DMS114 treated with DMSO at 0.1 percent for 48 hours (cell line): ENCODE data around the gene DYNLRB2.

Experiments used
- DNase-seq: peaks from one replicate; lab custom pipeline; 2025; ENCODE audit not compliant: unreplicated experiment; lab: John Stamatoyannopoulos, UW

The DYNLRB2 gene

DNA sequence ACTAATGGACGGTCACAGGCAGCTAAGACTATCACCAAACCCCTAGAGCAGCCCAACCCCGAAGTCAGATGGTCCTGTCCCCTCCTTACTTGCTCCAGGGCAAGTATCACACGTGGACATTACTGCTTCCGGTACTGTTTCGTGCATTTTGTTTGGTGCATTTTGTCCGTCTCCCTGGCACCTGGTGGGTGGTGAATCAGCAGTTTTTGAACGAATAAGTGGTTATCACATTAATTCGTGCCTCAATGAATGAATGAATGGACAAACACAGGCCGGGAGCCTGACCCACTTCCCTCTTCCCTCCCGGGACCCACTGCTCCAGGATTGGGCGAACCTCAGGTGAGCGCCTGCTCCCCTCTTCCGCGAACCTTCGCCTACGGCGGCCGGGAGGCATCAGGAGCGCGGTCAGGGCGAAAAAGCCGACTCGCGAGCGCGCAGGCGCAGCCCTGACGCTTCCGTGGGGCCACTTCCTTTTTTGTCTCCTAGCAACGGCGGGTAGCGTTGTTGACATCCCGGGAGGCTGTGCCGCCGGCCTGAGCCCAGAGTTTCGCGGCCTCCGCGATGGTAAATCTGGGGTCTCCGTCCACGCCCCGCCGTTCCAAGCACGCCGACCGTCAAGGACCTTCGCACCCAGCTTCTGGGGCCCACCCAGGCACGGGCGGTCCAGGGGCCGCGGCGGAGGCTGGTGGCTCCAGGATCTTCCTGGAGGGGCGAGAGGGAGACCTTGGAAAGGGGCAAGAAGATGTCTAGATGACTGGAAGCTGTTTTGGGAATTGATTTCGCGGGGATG, at the start of gene DYNLRB2:
Gene DYNLRB2 (plus strand): TSS at position 478 of the 790 bp plus-strand sequence. CDS start 84 bp downstream, at position 562.
- peak; percentile 88 for DNase-seq

DNA sequence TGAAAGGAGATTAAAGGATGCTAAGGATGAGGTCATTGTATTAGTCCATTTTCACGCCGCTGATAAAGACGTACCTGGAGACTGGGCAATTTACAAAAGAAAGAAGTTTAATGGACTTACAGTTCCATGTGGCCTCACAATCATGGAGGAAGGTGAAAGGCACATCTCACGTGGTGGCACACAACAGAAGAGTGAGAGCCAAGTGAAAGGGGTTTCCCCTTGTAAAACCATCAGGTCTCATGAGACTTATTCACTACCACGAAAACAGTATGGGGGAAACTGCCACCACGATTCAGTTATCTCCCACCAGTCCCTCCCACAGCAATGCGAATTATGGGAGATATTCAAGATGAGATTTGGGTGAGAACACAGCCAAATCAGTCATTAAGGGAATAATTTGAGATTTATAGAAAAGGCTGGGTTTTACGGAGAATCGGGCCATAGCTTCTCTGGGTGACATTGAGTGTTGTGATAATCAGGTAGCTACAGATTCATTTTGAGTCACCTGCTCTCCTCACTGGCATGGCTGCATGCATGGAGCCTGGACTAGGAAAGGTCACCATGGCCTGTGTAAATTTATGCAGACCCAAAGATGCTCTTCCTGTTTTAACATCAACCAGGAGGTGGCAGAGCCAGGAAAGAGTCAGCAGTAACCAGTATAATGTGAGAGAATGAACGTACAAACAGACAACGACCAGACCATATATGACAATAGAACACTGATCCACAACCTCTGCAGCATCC, 40.5 kb upstream of the DYNLRB2 start:
- DNase-seq, result no peak

DNA sequence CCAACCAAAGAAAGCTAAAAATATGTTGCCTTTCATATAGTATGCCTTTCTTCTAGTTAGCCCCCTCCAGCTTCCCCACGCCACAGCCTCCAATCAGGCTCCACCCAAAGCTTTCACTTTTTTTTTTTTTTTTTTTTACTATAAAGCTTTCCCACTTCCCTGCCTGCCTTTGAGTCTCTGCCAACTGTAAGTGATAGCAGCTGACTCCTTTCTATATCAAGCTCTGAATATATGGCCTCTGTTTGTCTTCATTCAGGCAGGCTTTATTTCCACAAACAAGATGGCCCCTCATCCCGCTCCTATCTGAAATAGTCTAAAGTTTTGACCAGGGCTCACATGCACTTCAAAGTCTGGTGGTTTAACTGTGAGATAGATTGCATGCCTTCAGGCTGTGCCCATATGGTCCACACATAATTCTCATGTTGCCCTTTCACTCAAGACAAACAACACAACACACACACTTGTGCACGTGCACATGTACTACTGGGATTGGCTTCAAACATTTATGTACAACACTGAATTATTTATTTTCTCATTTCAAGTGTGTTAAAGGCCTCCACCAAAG, 39.8 kb upstream of the DYNLRB2 start:
- DNase-seq, result no peak

DNA sequence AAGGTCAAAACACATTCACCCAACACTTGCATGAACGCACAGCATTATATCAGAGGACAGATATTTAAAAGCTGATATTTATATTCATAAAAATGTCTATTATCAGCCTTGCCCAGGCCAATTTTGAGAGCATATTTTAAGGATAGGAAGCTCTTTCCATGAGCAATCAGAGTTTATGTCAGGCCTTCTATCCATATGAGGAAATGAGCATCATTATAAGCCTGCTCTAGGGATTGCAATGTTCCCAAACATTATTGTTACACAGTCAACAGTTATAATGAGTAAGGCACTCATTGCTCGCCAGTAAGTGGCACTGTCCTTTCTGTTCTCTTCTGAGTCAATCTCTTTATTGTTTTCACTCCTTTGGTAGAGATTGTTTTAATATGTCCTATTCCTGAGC, 37.7 kb upstream of the DYNLRB2 start:
- no peak for DNase-seq

DNA sequence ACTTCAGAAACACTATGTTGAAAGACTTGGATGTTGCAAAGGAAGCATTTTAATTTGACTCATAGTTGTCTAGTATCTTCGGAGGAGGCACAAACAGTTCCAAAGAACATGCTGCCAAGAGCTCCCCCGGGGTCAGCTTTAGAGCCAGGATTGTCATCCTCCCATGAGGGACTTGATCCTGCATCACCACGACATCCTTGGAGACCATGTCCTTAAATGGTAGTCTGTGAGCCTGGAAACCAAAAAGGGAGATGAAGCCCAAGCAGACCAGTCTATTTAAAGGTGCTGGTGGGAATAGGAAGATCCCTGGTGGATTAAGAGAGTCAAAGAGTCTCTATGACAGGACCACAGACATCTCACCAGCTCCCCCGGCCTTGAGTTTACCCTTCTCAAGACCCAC, 33.3 kb upstream of the DYNLRB2 start:
- DNase-seq, result no peak

DNA sequence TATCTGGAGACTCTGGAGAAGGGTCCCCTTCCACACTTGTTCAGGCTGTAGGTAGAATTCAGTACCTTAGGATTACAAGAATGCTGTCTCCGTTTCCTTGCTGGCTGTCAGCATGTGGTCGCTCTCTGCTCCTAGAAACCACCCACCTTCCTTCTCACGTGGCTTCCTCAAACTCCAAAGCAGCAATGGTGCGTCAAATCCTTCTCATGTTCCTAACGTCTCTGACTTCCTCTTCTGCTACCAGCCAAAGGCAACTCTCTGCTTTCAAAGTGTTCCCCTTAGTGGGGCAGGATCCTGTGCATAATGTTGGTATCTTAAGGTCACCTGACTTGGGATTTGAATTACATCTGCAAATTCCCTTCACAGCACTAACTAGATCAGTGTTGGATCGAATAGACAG, 30.9 kb upstream of the DYNLRB2 start:
- DNase-seq, result no peak

DNA sequence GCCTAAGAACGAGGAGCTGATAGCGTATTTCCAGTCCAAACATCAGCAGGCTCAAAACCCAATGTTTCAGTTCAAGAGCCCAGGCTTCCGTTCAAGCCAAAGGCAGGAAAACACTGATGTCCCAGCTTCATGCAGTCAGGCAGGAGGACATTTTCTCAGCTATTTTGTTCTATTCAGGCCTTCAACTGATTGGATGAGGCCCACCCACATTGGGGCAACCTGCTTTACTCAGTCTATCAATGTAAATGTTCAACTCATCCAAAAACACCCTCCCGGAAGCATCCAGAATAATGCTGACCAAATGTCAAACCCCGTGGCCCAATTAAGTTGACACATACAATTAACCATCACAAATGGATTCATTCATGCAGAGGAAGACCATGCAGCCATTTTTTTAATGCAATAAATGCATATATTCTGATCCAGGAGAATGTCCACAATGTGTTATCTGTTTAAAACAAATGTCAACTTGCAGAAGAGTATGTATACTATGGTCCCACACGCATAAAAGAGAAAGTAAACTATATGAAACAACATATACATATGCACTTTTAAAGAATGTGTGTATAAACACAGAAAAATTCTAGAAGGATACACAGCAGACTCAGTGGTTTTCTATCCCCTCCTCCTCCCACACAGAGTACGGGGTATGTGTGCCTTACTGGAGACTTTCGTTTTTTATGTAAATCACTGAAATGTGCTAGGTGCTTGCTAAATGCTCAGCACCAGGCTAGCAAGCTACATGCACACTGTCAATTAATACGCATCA, 28.8 kb upstream of the DYNLRB2 start:
- DNase-seq, result no peak

DNA sequence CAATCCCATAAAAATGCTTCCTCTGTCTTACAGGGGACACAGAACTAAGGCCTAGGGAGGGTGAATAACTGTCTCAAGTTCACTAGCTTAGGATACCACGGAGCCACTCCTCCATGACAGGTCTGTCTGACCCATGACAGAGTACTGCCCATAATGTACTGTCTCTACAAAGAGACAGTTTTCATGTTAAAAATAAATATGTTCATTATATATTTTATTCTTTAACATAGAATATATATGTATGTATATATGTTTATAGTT, 28.3 kb upstream of the DYNLRB2 start:
- DNase-seq, result no peak

DNA sequence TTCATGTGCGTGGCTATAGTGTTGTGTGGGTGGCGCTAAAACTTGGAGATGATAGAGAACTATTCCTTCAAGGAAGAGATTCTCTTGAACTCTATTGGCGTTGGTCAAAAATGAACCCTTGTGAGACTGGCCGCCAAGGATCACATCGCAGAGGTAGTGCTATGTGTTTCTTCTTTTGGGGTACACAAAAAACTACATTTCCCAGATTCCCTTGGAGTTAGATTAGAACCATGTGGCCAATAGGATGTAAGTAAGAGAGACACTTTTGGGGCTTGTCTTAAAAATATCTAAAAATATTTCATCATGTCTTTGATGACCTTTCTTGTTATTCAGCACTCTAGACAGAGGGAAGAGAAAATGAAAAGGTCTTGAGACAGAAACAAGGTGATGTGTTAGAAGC, 25.4 kb upstream of the DYNLRB2 start:
- DNase-seq, result no peak

DNA sequence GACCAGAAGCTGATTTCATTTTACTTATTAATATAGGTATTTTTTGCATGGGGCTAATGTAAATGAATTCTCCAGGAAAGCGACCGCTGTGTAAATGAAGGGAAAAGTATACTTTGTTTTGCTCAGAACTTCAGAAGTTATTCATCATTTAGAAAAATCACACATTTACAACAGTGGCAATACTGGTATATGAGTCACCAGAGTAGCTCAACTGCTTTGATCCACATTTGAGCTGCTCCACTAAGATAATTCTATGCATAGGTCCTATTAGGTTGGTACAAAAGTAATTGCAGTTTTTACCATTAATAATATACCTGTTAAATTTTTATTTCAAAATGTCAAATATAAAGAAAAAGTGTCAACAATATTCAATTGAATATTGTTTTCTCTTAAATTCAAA, 22.9 kb upstream of the DYNLRB2 start:
- no peak for DNase-seq

DNA sequence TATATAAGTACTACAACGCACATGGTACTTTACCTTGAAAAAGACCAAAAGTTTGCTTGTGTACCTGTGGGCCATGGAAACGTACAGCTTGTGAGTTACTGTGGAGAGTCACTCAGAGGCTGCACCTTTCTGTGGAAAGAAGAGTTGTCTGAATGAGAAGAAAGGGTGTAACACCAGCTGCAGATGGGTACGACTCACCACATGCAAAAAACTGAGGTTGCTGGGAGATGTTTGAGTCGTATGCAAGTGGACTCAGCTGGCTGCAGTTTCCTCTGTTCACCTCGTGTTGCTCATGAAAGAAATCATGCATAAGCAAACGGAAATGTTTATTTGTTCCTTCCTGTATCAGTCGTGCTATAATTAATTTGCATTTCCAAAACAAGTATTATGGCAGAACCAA, 22.4 kb upstream of the DYNLRB2 start:
- no peak for DNase-seq

DNA sequence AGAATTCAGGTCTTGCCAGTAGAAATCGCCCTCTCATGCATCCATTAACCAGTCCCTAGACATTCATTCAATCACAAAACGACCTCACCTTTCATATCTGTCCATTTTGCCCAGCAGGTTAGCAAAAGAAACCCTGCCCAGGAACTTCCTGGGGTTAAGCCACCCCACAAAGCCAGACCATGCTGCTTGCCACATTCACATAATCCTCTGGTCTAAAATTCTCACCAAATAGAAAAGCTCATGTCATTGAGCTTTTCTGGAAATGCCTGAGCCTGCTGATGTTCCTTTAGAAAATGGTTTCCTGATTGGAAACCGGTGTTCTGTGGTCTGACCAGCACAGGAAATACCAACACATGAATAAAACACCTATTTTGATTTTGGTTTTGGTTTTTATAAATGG, 21.6 kb upstream of the DYNLRB2 start:
- no peak for DNase-seq

DNA sequence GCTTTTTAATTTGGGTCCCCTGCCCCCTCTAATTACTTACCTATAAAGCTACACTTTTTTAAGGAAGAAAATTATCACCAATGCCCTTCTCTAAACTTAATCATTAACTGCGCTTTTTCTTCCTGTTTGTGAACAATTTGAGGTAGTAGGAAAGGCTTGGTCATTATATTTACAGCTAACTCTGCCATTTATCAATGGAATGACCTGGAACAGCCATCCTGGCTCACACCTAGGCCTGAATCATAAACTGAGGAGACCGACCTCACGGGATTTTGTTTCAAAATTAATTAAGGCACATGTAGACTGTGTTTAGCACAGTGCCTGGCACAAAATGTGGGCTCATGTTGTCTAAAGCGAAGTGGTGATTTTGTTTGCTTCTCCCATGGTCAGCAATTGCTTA, 15.4 kb upstream of the DYNLRB2 start:
- DNase-seq, result no peak

DNA sequence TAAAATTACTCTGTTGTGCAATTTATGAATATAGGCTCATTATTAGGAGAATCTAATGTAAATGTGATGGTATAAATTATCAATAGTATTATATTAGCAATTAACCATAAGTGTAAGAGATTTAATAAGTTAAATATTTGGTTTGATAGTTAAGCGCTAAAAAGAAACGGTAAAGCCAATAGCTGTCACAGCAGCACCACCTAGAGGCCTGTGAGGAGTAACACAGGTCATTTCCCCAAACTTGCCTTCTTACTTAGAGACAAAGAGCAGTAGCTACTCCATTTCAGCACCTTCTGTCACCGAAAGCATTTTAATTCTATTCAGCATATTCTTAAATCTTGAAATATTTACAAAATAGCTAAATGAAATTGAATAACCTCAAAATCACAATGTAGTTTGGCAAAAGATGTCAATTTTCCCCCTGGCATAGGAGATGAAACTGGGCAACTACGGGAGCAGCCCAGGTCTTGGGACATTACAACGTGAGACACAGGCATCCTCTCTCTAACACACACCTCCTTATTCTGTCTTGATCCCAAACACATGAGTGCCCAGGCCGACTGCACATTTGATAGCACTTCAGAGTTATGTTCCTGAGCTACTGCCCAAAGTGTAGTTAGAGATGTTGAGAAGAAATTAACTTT, 14.3 kb upstream of the DYNLRB2 start:
- DNase-seq, result peak; percentile 76

DNA sequence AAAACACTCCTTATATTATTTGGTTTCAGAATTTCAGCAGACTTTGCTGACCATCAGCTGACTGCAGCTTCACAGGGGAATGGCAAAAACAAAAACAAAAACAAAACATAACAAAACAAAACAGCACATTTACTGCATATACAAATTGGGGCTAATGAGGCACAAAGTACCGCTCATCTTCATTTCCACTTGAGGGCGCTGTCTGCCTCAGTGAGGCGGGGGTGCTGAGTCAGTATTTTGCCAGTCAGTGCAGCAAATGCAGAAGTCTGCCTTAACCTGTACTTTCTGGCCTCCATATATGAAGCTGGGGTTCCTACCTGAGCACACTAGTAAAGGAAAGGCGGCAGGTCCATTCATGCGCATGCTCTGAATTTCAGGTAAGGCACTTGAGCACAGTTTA, 13.5 kb upstream of the DYNLRB2 start:
- DNase-seq, result no peak

DNA sequence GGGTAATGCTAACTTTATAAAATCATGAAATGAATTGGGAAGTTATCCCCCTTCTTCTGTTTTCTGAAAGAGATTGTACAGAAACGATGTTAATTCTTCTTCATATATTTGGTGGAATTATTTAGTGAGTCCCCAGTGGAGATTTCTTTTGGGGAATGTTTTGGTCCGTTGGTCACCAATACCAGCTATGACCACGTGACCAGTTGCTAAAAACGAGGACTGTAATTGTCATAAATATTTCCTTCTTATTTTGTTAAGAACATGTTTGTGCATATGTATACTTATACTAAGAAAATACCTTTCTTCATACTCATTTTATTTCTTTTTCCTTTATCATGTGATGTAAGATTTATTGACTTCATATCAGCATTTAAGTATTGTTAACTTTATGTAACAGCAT, 10.3 kb upstream of the DYNLRB2 start:
- DNase-seq, result no peak

DNA sequence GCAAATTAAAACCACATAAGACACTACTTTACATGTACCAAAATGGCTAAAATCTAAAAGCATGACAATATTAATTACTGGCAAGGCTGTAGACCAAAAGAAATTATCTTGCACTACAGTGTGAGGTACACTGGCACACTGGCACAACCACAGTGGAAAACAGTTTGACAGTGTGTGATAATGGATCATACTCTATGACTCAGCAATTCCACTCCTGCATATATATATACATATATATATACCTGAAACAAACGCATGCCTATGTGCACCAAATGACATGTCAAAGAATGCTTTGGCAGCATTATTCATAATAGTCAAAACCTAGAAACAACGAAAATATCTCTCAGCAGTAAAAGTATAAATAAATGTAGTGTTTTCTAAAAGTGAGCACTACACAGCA, 4.6 kb upstream of the DYNLRB2 start:
- DNase-seq, result no peak

DNA sequence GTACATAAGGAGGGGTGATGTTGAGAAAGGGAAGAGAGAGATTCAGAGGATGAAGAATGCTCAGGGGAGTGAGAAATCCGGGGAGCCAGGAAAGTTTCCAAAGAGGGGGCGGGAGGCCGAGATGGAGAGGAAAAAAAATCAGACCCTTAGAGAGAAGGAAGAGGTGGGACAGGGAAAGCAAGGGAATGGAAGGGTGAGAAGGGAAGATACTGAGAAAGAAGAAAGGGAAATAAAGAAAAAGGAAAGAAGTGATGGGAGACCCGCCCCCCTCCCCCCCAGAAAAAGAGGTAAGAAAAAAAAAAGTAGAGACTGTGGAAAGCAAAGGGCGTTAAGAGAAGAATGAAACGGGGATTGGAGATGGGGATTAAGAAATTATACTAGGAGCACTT, 507 bp downstream of the DYNLRB2 start:
- DNase-seq, result no peak

DNA sequence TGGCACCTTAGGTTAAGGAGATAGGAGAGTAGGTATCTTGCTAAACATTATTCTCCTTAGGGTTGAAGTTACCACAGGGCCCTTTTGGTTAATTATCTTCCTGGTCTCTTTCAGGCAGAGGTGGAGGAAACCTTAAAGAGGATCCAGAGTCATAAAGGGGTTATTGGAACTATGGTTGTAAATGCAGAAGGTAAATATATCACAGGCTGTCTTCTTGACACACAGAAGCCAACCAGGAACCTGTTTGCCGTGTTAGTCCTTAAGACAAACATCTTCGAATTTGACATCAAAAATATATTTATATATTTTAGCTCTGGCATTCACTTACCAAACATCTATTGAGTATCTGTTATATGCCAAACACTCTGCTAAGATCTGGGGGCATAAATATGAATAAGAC, 2.4 kb downstream of the DYNLRB2 start:
- no peak for DNase-seq

DNA sequence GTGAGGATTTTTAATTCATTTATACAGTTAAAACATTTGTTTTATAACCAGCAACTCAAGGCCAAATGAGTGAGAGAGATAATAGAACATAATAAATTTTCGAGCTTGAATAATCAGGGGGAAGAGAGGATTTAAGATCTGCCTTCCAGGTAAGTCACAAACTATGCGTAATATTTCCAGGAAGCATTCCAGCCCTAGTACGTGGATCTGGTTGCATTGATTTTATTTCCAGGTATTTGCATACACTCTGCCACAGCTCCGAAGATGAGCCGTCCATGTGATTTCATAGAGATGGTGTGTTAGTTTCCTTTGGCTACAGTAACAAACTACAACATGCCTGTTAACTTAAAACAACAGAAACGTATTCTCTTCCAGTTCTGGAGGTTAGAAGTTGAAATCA, 3.5 kb downstream of the DYNLRB2 start:
- no peak for DNase-seq

DNA sequence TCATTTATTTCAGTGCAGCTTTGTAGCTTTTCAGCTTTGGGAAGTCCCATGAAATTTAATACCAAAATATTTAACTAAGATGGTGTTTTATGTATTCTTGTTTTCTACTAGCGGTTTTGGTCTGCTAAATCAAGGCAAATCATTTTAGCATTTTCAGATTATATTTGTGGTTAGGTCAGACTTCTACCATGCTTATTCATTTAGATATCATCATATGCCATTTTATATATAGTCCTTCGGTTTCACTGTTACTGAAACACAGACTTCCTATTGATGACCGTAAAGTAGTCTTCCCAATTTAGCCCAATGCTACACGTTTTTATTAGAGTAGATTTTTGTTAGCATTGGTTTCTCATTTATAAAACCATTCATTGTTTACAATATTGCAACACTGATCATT, 5.5 kb downstream of the DYNLRB2 start:
- no peak for DNase-seq
